Renal cortex interstitium (tissue), 15 donors: ENCODE results near the gene DNAJB12. TPM values are rescaled to one million over a fixed set of nuclear protein-coding genes. Genes with fewer than 3 reads are reported as not detected.
"Not testable (repeated sequence)": the region's sequence is repeated elsewhere in the genome, so short reads cannot be mapped to it uniquely, and the experiment has no call there.

Source experiments
- DNase-seq, 11 donors: peaks; one replicate each; pipeline ENCODE4 v3.0.0-alpha.2; 2013; ENCODE audit warnings: low read depth in 9 of 11, low spot score in 4 of 11; ENCODE audit errors: extremely low read depth in 1 of 11
- long read RNA-seq, 16 experiments: transcript quantifications; one replicate each; lab custom pipeline, GENCODE V29; 2026
- polyA plus RNA-seq, 3 donors: library from polyadenylated mRNA; unstranded; fragments of 120-200 nt; gene quantifications; one replicate each; pipeline ENCODE4 v1.2.1, GENCODE V29; 2013; ENCODE audit not compliant: insufficient read length in 3 of 3

The DNAJB12 gene
- 10 to 100 TPM; 29.1 to 38.3 (median 35.6) TPM for polyA plus RNA-seq
- long read RNA-seq, donor 1, full-length matches to known transcripts, result 7 of 14 reads
- long read RNA-seq, donor 1, partial matches to known transcripts, result 7 of 14 reads
- long read RNA-seq, donor 1, other reads (novel, unspliced or antisense), result 0 of 14 reads
- long read RNA-seq, donor 2, full-length matches to known transcripts, result 5 of 15 reads
- long read RNA-seq, donor 2, partial matches to known transcripts, result 10 of 15 reads
- long read RNA-seq, donor 2, other reads (novel, unspliced or antisense), result 0 of 15 reads
- long read RNA-seq, donor 3, full-length matches to known transcripts, result 9 of 14 reads
- long read RNA-seq, donor 3, partial matches to known transcripts, result 5 of 14 reads
- long read RNA-seq, donor 3, other reads (novel, unspliced or antisense), result 0 of 14 reads
- long read RNA-seq, donor 4, full-length matches to known transcripts, result 8 of 8 reads
- long read RNA-seq, donor 4, partial matches to known transcripts, result 0 of 8 reads
- long read RNA-seq, donor 4, other reads (novel, unspliced or antisense), result 0 of 8 reads
- long read RNA-seq, donor 5, result 0 reads
- long read RNA-seq, donor 6, full-length matches to known transcripts, result 11 of 26 reads
- long read RNA-seq, donor 6, partial matches to known transcripts, result 10 of 26 reads
- long read RNA-seq, donor 6, other reads (novel, unspliced or antisense), result 5 of 26 reads
- long read RNA-seq, donor 7, full-length matches to known transcripts, result 12 of 27 reads
- long read RNA-seq, donor 7, partial matches to known transcripts, result 9 of 27 reads
- long read RNA-seq, donor 7, other reads (novel, unspliced or antisense), result 6 of 27 reads
- long read RNA-seq, donor 8, full-length matches to known transcripts, result 18 of 29 reads
- long read RNA-seq, donor 8, partial matches to known transcripts, result 11 of 29 reads
- long read RNA-seq, donor 8, other reads (novel, unspliced or antisense), result 0 of 29 reads
- long read RNA-seq, donor 9, full-length matches to known transcripts, result 8 of 13 reads
- long read RNA-seq, donor 9, partial matches to known transcripts, result 5 of 13 reads
- long read RNA-seq, donor 9, other reads (novel, unspliced or antisense), result 0 of 13 reads
- long read RNA-seq, donor 10, full-length matches to known transcripts, result 13 of 13 reads
- long read RNA-seq, donor 10, partial matches to known transcripts, result 0 of 13 reads
- long read RNA-seq, donor 10, other reads (novel, unspliced or antisense), result 0 of 13 reads
- long read RNA-seq, donor 11, full-length matches to known transcripts, result 9 of 16 reads
- long read RNA-seq, donor 11, partial matches to known transcripts, result 0 of 16 reads
- long read RNA-seq, donor 11, other reads (novel, unspliced or antisense), result 7 of 16 reads
- long read RNA-seq, donor 12, full-length matches to known transcripts, result 5 of 5 reads
- long read RNA-seq, donor 12, partial matches to known transcripts, result 0 of 5 reads
- long read RNA-seq, donor 12, other reads (novel, unspliced or antisense), result 0 of 5 reads
- long read RNA-seq, donor 13, result 0 reads
- long read RNA-seq, donor 14, full-length matches to known transcripts, result 14 of 19 reads
- long read RNA-seq, donor 14, partial matches to known transcripts, result 0 of 19 reads
- long read RNA-seq, donor 14, other reads (novel, unspliced or antisense), result 5 of 19 reads
- long read RNA-seq, donor 15, full-length matches to known transcripts, result 3 of 3 reads
- long read RNA-seq, donor 15, partial matches to known transcripts, result 0 of 3 reads
- long read RNA-seq, donor 15, other reads (novel, unspliced or antisense), result 0 of 3 reads
- long read RNA-seq, donor 16, full-length matches to known transcripts, result 27 of 64 reads
- long read RNA-seq, donor 16, partial matches to known transcripts, result 22 of 64 reads
- long read RNA-seq, donor 16, other reads (novel, unspliced or antisense), result 15 of 64 reads

- DNase-seq, result peak; percentile 89 to 94 (median 92)
Observed at GRCh38 chr10:72354356-72355213, at the start of gene DNAJB12. Gene DNAJB12, minus strand, starts transcription at chr10:72354919. Its CDS starts 22 bp downstream, at chr10:72354897.

DNA sequence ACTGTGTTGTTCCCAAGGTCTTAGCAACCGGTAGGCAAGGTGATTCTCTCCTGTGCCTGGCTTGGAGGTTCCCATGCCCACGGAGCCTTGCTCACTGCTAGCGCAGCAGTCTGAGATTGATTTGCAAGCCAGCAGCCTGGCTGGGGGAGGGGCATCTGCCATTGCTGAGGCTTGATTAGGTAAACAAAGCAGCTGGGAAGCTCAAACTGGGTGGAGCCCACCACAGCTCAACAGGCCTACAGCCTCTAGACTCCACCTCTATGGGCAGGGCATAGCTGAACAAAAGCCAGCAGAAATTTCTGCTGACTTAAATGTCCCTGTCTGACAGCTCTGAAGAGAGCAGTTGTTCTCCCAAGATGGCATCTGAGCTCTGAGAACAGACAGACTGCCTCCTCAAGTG, 40.9 kb upstream of the DNAJB12 start:
- DNase-seq, result not testable (repeated sequence)

- no peak for DNase-seq
Observed at GRCh38 chr10:72392571-72392970, 37.9 kb upstream of the DNAJB12 start.

- no peak for DNase-seq
Observed at GRCh38 chr10:72390764-72391163, 36.0 kb upstream of the DNAJB12 start.

- no peak for DNase-seq
Observed at GRCh38 chr10:72389716-72390115, 35.0 kb upstream of the DNAJB12 start.

DNA sequence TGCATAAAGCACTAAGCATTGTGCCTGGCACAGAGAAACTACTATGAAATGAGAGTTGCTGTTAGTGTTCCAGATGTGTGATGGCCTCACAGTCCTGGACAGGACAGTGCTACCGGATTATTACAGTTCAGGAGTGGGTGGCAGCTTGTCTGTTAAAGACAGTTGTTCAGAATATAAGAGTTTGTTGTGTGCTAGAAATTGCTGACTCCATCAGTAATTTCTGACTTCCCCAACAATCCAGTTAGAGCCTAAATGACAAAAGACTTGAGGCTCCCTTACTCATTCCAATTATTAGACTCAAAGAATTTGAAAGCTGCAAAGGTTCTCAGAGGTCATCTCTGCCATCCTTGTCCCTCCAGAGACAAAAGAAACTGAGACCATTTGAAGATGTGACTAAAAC, 34.3 kb upstream of the DNAJB12 start:
- no peak for DNase-seq

GRCh38 chr10:72388062-72388461, 33.3 kb upstream of the DNAJB12 start:
- no peak for DNase-seq

DNA sequence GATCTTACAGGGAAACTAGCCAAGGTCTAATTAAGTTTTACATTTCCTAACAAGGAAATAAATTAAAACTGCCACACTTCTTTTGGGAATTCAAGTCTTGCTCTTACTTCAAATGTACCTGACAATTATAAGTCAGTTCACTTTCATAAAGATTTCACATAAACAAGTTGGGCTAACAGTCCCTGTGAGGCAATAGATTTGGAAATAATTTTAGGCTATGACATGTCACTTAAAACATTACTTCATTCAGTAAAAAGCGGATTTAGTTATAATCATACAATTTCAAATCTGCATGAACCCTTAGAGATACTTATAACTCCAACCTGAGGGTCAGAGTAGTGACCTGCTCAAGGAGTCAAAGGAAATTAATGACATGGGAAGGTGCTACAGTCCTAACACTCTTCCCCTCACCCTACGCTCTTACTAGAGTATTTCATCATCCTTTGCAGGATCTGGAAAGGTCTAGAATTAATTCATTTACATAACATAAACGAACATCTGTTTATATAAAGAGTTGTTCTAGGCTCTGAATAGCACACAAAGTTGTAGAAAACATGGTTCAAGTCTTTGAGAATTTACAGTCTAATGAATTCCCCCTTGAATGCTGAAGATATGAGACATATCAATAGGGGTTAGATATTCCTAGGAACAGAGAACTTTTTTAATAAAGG, 32.3 kb upstream of the DNAJB12 start:
- no peak for DNase-seq

DNA sequence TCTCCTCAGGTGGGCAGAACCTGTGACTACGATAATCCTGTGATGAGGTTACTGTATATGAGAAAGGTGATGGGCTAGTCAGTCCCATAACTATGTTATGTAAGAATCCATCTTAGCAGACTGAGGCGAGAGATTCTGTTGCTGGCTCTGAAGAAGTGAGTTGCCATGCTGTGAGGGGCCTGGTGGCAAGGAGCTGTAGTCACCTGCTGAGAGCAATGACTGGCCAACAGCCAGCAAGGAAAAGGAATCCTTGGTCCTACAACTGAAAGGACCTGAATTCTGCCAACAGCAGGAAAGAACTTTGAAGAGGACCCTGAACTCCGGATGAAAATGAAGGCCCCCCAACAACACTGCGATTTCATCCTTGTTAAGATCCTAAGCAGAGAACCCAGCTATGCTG, 31.0 kb upstream of the DNAJB12 start:
- DNase-seq, result no peak

GRCh38 chr10:72384982-72385381, 30.3 kb upstream of the DNAJB12 start:
- not testable (repeated sequence) for DNase-seq

GRCh38 chr10:72379776-72380175, 25.1 kb upstream of the DNAJB12 start:
- no peak for DNase-seq

DNA sequence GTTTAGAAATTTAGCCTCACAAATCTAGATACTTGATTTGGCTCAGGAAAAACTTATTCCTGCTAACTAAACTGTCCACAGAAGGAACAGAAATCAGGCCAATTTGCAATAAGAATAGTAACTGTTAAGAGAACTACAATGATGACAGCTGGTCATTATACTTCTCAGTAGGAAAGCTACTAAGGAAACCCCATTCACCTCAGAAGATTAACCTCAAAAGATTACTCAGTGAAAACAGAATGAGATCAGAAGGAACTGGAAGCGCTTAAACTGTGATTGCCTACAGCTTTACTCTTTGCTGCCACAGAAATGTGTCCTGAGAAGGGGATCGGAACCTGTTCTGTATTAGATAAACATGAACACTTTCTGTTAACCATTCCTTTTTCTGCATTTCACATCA, 24.3 kb upstream of the DNAJB12 start:
- DNase-seq, result no peak

GRCh38 chr10:72375585-72375984, 20.9 kb upstream of the DNAJB12 start:
- no peak for DNase-seq

GRCh38 chr10:72375173-72375572, 20.5 kb upstream of the DNAJB12 start:
- no peak for DNase-seq

- DNase-seq, result no peak
Observed at GRCh38 chr10:72370201-72370722, 15.5 kb upstream of the DNAJB12 start.

GRCh38 chr10:72367301-72367960, 12.7 kb upstream of the DNAJB12 start:
- DNase-seq, result peak in 1 of 11 donors; percentile 20
